Liver (tissue), 9 donors: ENCODE results near the gene SOX6. TPM values are rescaled to one million over a fixed set of nuclear protein-coding genes. Genes with fewer than 3 reads are reported as not detected.

ENCODE experiments used
- DNase-seq: peaks from one replicate; pipeline ENCODE4 v3.0.0-alpha.2; 2017; ENCODE audit warnings: low spot score
- H3K27ac ChIP-seq, 2 donors: one replicate each; pipeline ENCODE4 v1.7.0; 2013; ENCODE audit warnings: inconsistent platforms in 2 of 2, low read length in 2 of 2, control low read depth in 1 of 2, low read depth in 1 of 2, mild to moderate bottlenecking in 1 of 2
- H3K27me3 ChIP-seq, 4 donors: one replicate each; pipeline versions ENCODE4 v1.6.1 to v1.7.0; 2013; ENCODE audit warnings: low read length in 3 of 4, inconsistent platforms in 1 of 4, mild to moderate bottlenecking in 1 of 4, moderate library complexity in 1 of 4; ENCODE audit not compliant: control insufficient read depth in 4 of 4, insufficient read depth in 4 of 4
- H3K36me3 ChIP-seq, 4 donors: one replicate each; pipeline versions ENCODE4 v1.6.1 to v1.7.0; 2013; ENCODE audit warnings: low read length in 3 of 4, mild to moderate bottlenecking in 3 of 4, low read depth in 1 of 4, moderate library complexity in 1 of 4; ENCODE audit not compliant: control insufficient read depth in 4 of 4, insufficient read depth in 3 of 4
- H3K4me1 ChIP-seq, 4 donors: one replicate each; pipeline versions ENCODE4 v1.6.1 to v1.7.0; 2013; ENCODE audit warnings: low read length in 3 of 4, mild to moderate bottlenecking in 3 of 4, moderate library complexity in 1 of 4; ENCODE audit not compliant: control insufficient read depth in 4 of 4, insufficient read depth in 4 of 4
- H3K4me3 ChIP-seq, 3 donors: one replicate each; pipeline versions ENCODE4 v1.6.1 to v1.7.0; 2013; ENCODE audit warnings: low read length in 3 of 3, control low read depth in 1 of 3, low read depth in 1 of 3, mild to moderate bottlenecking in 1 of 3
- H3K9ac ChIP-seq, 2 donors: one replicate each; pipeline ENCODE4 v1.7.0; 2013; ENCODE audit warnings: low read length in 2 of 2, mild to moderate bottlenecking in 2 of 2, moderate library complexity in 2 of 2, control low read depth in 1 of 2, low read depth in 1 of 2
- H3K9me3 ChIP-seq, 4 donors: one replicate each; pipeline versions ENCODE4 v1.6.1 to v1.7.0; 2013; ENCODE audit warnings: low read length in 3 of 4; ENCODE audit not compliant: control insufficient read depth in 4 of 4
- ATF3 ChIP-seq: IDR thresholded peaks from 2 replicates; pipeline ENCODE4 v1.6.1; 2016; ENCODE audit warnings: antibody characterized with exemption
- CTCF ChIP-seq: fragments of 150-350 bp; IDR thresholded peaks from 2 replicates; pipeline ENCODE4 v1.5.1; 2017; ENCODE audit warnings: improper control_type of control experiment, low read depth, low read length; ENCODE audit not compliant: missing input control
- EGR1 ChIP-seq, 2 donors: IDR thresholded peaks; 2 replicates each; pipeline ENCODE4 v1.6.1; 2016 to 2018; ENCODE audit warnings: antibody characterized with exemption in 2 of 2, low read depth in 2 of 2
- FOXA1 ChIP-seq: IDR thresholded peaks from 2 replicates; pipeline ENCODE4 v1.6.1; 2016; ENCODE audit warnings: antibody characterized with exemption
- FOXA2 ChIP-seq: IDR thresholded peaks from 2 replicates; pipeline ENCODE4 v1.6.1; 2016; ENCODE audit warnings: antibody characterized with exemption
- GABPA ChIP-seq, 2 donors: IDR thresholded peaks in 1 of 2; conservative IDR thresholded peaks in 1 of 2; 2 replicates each; pipeline ENCODE4 v1.6.1; 2016; ENCODE audit warnings: antibody characterized with exemption in 2 of 2, mild to moderate bottlenecking in 1 of 2, moderate library complexity in 1 of 2
- HNF4A ChIP-seq, 2 donors: conservative IDR thresholded peaks; 2 replicates each; pipeline ENCODE4 v1.6.1; 2016; ENCODE audit warnings: antibody characterized with exemption in 2 of 2, mild to moderate bottlenecking in 2 of 2
- HNF4G ChIP-seq: IDR thresholded peaks from 2 replicates; pipeline ENCODE4 v1.6.1; 2016; ENCODE audit warnings: antibody characterized with exemption
- JUND ChIP-seq, 2 donors: IDR thresholded peaks; 2 replicates each; pipeline ENCODE4 v1.6.1; 2016; ENCODE audit warnings: antibody characterized with exemption in 2 of 2
- NR2F2 ChIP-seq: IDR thresholded peaks from 2 replicates; pipeline ENCODE4 v1.6.1; 2016; ENCODE audit warnings: antibody characterized with exemption
- RAD21 ChIP-seq, 2 donors: IDR thresholded peaks; 2 replicates each; pipeline ENCODE4 v1.6.1; 2016; ENCODE audit warnings: antibody characterized with exemption in 2 of 2, mild to moderate bottlenecking in 2 of 2
- RXRA ChIP-seq, 2 donors: IDR thresholded peaks; 2 replicates each; pipeline ENCODE4 v1.6.1; 2017 to 2018; ENCODE audit warnings: antibody characterized with exemption in 2 of 2, mild to moderate bottlenecking in 1 of 2
- SP1 ChIP-seq: IDR thresholded peaks from 2 replicates; pipeline ENCODE4 v1.6.1; 2018; ENCODE audit warnings: antibody characterized with exemption, mild to moderate bottlenecking
- TAF1 ChIP-seq: conservative IDR thresholded peaks from 2 replicates; pipeline ENCODE4 v1.6.1; 2016; ENCODE audit warnings: antibody characterized with exemption, mild to moderate bottlenecking
- YY1 ChIP-seq: IDR thresholded peaks from 2 replicates; pipeline ENCODE4 v1.6.1; 2016; ENCODE audit warnings: antibody characterized with exemption, mild to moderate bottlenecking
- WGBS: extraction: QIAGEN DNeasy Blood & Tissue Kit; methylation state at CpG from one replicate; pipeline ENCODE4 v1.1.7; 2013; 5-methylcytosine and 5-hydroxymethylcytosine counted together
- polyA plus RNA-seq, 2 donors: library from polyadenylated mRNA; stranded (reverse) in 1 of 2; unstranded in 1 of 2; fragments of 200-250 nt in 1 of 2; fragments of >200 nt in 1 of 2; fragmentation: Nextera tagmentation in 1 of 2; extraction: Ambion mirVana in 1 of 2; gene quantifications; one replicate each; pipeline versions ENCODE4 v1.2.1 to v1.2.3, GENCODE V29; 2013 to 2015
- total RNA-seq, 2 donors: library from RNA; depleted of rRNA; stranded (reverse); fragments of >200 nt; gene quantifications; one replicate each; pipeline ENCODE4 v1.2.3, GENCODE V29; 2014
- TF ChIP-seq, protein P1 (sequence below): IDR thresholded peaks from 2 replicates; pipeline ENCODE4 v1.6.1; 2016; ENCODE audit warnings: antibody characterized with exemption
- TF ChIP-seq, protein P2 (sequence below): IDR thresholded peaks from 2 replicates; pipeline ENCODE4 v1.6.1; 2016; ENCODE audit warnings: antibody characterized with exemption, mild to moderate bottlenecking
- donor health status: healthy.
- donor health status: healthy.
- donor health status: healthy.
- donor health status: healthy.
- donor health status: healthy.

SOX6 gene
- total and polyA plus RNA-seq, 4 donors, result 2.4 to 111 (median 14.8) TPM

GRCh38 chr11:16335236-16335962 is 20.9 kb downstream of the SOX6 start:
- H3K27me3 ChIP-seq, result no peaks in the 10 kb centered on the region
- no peaks in the 10 kb centered on the region for H3K36me3 ChIP-seq
- no peaks in the 10 kb centered on the region for H3K9me3 ChIP-seq
- H3K27ac ChIP-seq, result no peak overlapping the region
- WGBS, result 80% methylated on average over 1 of the region's 1 CpG
- no peak overlapping the region for H3K4me3 ChIP-seq
- H3K9ac ChIP-seq, result no peak overlapping the region
- no peaks in the 10 kb centered on the region for H3K4me1 ChIP-seq
- TF ChIP-seq, protein P1, sequence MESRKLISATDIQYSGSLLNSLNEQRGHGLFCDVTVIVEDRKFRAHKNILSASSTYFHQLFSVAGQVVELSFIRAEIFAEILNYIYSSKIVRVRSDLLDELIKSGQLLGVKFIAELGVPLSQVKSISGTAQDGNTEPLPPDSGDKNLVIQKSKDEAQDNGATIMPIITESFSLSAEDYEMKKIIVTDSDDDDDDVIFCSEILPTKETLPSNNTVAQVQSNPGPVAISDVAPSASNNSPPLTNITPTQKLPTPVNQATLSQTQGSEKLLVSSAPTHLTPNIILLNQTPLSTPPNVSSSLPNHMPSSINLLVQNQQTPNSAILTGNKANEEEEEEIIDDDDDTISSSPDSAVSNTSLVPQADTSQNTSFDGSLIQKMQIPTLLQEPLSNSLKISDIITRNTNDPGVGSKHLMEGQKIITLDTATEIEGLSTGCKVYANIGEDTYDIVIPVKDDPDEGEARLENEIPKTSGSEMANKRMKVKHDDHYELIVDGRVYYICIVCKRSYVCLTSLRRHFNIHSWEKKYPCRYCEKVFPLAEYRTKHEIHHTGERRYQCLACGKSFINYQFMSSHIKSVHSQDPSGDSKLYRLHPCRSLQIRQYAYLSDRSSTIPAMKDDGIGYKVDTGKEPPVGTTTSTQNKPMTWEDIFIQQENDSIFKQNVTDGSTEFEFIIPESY, result no peak
- TF ChIP-seq HNF4A (conservative IDR thresholded peaks at IDR 0.05), result peak; percentile 62 to 70
- no peak for TF ChIP-seq ATF3
- TF ChIP-seq FOXA1, result no peak
- peak; percentile 45 for TF ChIP-seq HNF4G
- DNase-seq, result no peak

GRCh38 chr11:16326679-16327297 is 29.6 kb downstream of the SOX6 start:
- DNase-seq, result no peak
- WGBS, result 80% methylated on average over 4 of the region's 4 CpGs
- no peak overlapping the region for H3K9ac ChIP-seq
- H3K4me3 ChIP-seq, result no peak overlapping the region
- H3K9me3 ChIP-seq, result no peaks in the 10 kb centered on the region
- TF ChIP-seq, protein P2, sequence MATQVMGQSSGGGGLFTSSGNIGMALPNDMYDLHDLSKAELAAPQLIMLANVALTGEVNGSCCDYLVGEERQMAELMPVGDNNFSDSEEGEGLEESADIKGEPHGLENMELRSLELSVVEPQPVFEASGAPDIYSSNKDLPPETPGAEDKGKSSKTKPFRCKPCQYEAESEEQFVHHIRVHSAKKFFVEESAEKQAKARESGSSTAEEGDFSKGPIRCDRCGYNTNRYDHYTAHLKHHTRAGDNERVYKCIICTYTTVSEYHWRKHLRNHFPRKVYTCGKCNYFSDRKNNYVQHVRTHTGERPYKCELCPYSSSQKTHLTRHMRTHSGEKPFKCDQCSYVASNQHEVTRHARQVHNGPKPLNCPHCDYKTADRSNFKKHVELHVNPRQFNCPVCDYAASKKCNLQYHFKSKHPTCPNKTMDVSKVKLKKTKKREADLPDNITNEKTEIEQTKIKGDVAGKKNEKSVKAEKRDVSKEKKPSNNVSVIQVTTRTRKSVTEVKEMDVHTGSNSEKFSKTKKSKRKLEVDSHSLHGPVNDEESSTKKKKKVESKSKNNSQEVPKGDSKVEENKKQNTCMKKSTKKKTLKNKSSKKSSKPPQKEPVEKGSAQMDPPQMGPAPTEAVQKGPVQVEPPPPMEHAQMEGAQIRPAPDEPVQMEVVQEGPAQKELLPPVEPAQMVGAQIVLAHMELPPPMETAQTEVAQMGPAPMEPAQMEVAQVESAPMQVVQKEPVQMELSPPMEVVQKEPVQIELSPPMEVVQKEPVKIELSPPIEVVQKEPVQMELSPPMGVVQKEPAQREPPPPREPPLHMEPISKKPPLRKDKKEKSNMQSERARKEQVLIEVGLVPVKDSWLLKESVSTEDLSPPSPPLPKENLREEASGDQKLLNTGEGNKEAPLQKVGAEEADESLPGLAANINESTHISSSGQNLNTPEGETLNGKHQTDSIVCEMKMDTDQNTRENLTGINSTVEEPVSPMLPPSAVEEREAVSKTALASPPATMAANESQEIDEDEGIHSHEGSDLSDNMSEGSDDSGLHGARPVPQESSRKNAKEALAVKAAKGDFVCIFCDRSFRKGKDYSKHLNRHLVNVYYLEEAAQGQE, result no peak
- TF ChIP-seq FOXA2, result no peak
- no peak for TF ChIP-seq TAF1
- TF ChIP-seq NR2F2, result no peak
- TF ChIP-seq HNF4A (conservative IDR thresholded peaks at IDR 0.05), result no peak
- no peak for TF ChIP-seq RXRA (IDR thresholded peaks at IDR 0.05)
- no peak for TF ChIP-seq RAD21 (IDR thresholded peaks at IDR 0.05)
- TF ChIP-seq SP1, result no peak
- no peak for TF ChIP-seq FOXA1
- no peak for TF ChIP-seq CTCF
- no peak for TF ChIP-seq ATF3
- TF ChIP-seq, protein P1, result no peak
- no peak for TF ChIP-seq GABPA (IDR thresholded peaks at IDR 0.05 in 1 of 2, conservative IDR thresholded peaks at IDR 0.05 in 1 of 2)
- TF ChIP-seq EGR1 (IDR thresholded peaks at IDR 0.05; ENCODE audit: low read depth in 2 of 2), result no peak
- no peak for TF ChIP-seq JUND (IDR thresholded peaks at IDR 0.05)
- TF ChIP-seq YY1, result no peak
- no peak for TF ChIP-seq HNF4G
- no peaks in the 10 kb centered on the region for H3K27me3 ChIP-seq
- no peaks in the 10 kb centered on the region for H3K36me3 ChIP-seq
- no peak overlapping the region for H3K27ac ChIP-seq
- H3K4me1 ChIP-seq, result no peaks in the 10 kb centered on the region
